Spleen (tissue), 11 donors: ENCODE measurements around the gene ALDH1A3. TPM values are rescaled to one million over a fixed set of nuclear protein-coding genes. Genes with fewer than 3 reads are reported as not detected.

Experiments used
- DNase-seq: peaks from one replicate; pipeline ENCODE4 v3.0.0-alpha.2; 2020
- H3K27ac ChIP-seq, 8 donors: fragments of 200-600 bp; sonication (generic) in 7 of 8; 1 replicate in 4 of 8; 2 replicates in 4 of 8; pipeline versions ENCODE4 v1.5.0 to v1.8.0; 2016 to 2021; ENCODE audit warnings: inconsistent platforms in 4 of 8, mild to moderate bottlenecking in 4 of 8, moderate library complexity in 1 of 8
- H3K27me3 ChIP-seq, 7 donors: fragments of 200-600 bp; sonication (generic) in 6 of 7; replicated peaks in 1 of 7; 1 replicate in 4 of 7; 2 replicates in 3 of 7; pipeline versions ENCODE4 v1.5.0 to v1.8.0; 2016 to 2021; ENCODE audit warnings: inconsistent platforms in 3 of 7, mild to moderate bottlenecking in 1 of 7
- H3K36me3 ChIP-seq, 6 donors: fragments of 200-600 bp; sonication (generic) in 5 of 6; 1 replicate in 4 of 6; 2 replicates in 2 of 6; pipeline versions ENCODE4 v1.5.0 to v1.8.0; 2016 to 2021; ENCODE audit warnings: inconsistent platforms in 2 of 6
- H3K4me1 ChIP-seq, 6 donors: fragments of 200-600 bp; sonication (generic) in 5 of 6; 1 replicate in 3 of 6; 2 replicates in 3 of 6; pipeline versions ENCODE4 v1.5.0 to v1.8.0; 2016 to 2021; ENCODE audit warnings: inconsistent platforms in 3 of 6
- H3K4me3 ChIP-seq, 8 donors: fragments of 200-600 bp; sonication (generic) in 7 of 8; 1 replicate in 4 of 8; 2 replicates in 4 of 8; pipeline versions ENCODE4 v1.5.0 to v1.8.0; 2016 to 2021; ENCODE audit warnings: inconsistent platforms in 4 of 8, mild to moderate bottlenecking in 4 of 8, moderate library complexity in 2 of 8
- H3K9me3 ChIP-seq, 8 donors: fragments of 200-600 bp; sonication (generic) in 7 of 8; 1 replicate in 4 of 8; 2 replicates in 4 of 8; pipeline versions ENCODE4 v1.5.0 to v1.8.0; 2016 to 2021; ENCODE audit warnings: inconsistent platforms in 4 of 8
- POLR2A ChIP-seq, 3 donors: fragments of 450-650 bp; IDR thresholded peaks; one replicate each; pipeline ENCODE4 v1.5.1; 2017; ENCODE audit warnings: antibody characterized with exemption in 3 of 3, mild to moderate bottlenecking in 1 of 3
- POLR2AphosphoS5 ChIP-seq, 3 donors: sonication (generic); formaldehyde crosslinking; IDR thresholded peaks; one replicate each; pipeline ENCODE4 v1.5.1; 2017; ENCODE audit warnings: antibody characterized with exemption in 3 of 3
- WGBS, 5 donors: extraction: QIAGEN DNeasy Blood & Tissue Kit in 3 of 5; methylation state at CpG; one replicate each; pipeline versions ENCODE4 v1.1.5 to v1.1.7; 2013 to 2018; 5-methylcytosine and 5-hydroxymethylcytosine counted together
- intact Hi-C: fragments of 100-400 bp; cut with DNase I; formaldehyde crosslinking; loops from one replicate; pipeline ENCODE4 v1.15.0; 2023; ENCODE audit warnings: low total_unique reads
- polyA plus RNA-seq, 3 donors: library from polyadenylated mRNA; stranded (reverse); fragments of 200-250 nt; gene quantifications; one replicate each; pipeline ENCODE4 v1.2.1, GENCODE V29; 2013
- total RNA-seq, 7 donors: library from RNA; depleted of rRNA in 3 of 7; stranded (reverse); fragments of >200 nt in 3 of 7; fragmentation: NEBNext Ultra II Directional in 4 of 7; extraction: Animal tissue kit (Norgen Biotek cat#: 25700) in 4 of 7; gene quantifications; one replicate each; pipeline versions ENCODE4 v1.1.0 to v1.2.1, GENCODE V29; 2016 to 2021
- TF ChIP-seq, protein P1 (sequence below), 11 experiments: fragments of 200-600 bp in 7 of 11; fragments of 450-650 bp in 4 of 11; sonication (generic) in 4 of 11; IDR thresholded peaks in 8 of 11; conservative IDR thresholded peaks in 3 of 11; 1 replicate in 7 of 11; 2 replicates in 4 of 11; pipeline versions ENCODE4 v1.4.0 to v1.8.0; 2016 to 2021; ENCODE audit warnings: antibody characterized with exemption in 11 of 11, inconsistent platforms in 4 of 11, mild to moderate bottlenecking in 1 of 11
- donor health status: healthy with polysubstance abuse.
- donor health status: DM: no; HTN: no; CAD: no; lungs with moderate emphysema.
- donor health status: DM: no; HTN: no; CAD: no.
- donor health status: Bipolar disorder and iron deficiency.
- donor health status: healthy.
- donor health status: DM: no; HTN: no; CAD: no.
- donor health status: DM: yes; HTN: yes; CAD: no.

ALDH1A3 gene
- total and polyA plus RNA-seq, 10 donors: 0.94 to 22.3 (median 4.6) TPM

DNA sequence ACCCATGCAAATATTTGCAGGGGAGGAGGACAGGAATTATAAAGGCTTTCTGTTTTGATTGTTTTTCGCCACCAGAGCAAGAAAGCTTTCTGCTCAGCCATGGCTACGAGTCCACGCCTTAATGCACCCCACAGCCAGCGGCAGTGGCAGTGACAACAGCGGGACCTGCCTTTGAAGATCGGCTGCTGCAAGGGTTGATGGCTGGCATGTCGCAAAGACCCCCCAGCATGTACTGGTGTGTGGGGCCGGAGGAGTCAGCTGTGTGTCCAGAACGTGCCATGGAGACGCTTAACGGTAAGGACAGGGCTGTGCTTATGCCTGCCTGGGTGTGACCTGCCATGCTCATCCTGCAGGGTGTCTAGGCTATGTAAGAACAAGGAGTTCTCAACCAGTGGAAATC is 44.8 kb downstream of the ALDH1A3 start:
- Histone ChIP-seq H3K4me3 (no peak overlapping the region), H3K4me1 (peaks cover 20 to 87% (median 64%) of the 10 kb centered on the region in 6 donors), H3K27ac (peak overlapping the region in 2 of 8 donors; percentile 87 to 88), H3K27me3 (peaks cover 0 to 10% (median 0%) of the 10 kb centered on the region in 7 donors), H3K9me3 (no peaks in the 10 kb centered on the region), H3K36me3 (peaks cover 0 to 60% (median 8%) of the 10 kb centered on the region in 6 donors)
- TF ChIP-seq POLR2AphosphoS5 (IDR thresholded peaks at IDR 0.05): no peak
- no peak for TF ChIP-seq POLR2A (IDR thresholded peaks at IDR 0.05)
- TF ChIP-seq, protein P1, sequence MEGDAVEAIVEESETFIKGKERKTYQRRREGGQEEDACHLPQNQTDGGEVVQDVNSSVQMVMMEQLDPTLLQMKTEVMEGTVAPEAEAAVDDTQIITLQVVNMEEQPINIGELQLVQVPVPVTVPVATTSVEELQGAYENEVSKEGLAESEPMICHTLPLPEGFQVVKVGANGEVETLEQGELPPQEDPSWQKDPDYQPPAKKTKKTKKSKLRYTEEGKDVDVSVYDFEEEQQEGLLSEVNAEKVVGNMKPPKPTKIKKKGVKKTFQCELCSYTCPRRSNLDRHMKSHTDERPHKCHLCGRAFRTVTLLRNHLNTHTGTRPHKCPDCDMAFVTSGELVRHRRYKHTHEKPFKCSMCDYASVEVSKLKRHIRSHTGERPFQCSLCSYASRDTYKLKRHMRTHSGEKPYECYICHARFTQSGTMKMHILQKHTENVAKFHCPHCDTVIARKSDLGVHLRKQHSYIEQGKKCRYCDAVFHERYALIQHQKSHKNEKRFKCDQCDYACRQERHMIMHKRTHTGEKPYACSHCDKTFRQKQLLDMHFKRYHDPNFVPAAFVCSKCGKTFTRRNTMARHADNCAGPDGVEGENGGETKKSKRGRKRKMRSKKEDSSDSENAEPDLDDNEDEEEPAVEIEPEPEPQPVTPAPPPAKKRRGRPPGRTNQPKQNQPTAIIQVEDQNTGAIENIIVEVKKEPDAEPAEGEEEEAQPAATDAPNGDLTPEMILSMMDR (IDR thresholded peaks at IDR 0.05 in 8 of 11, conservative IDR thresholded peaks at IDR 0.05 in 3 of 11): no peak
- intact Hi-C loops: no loop called here
- WGBS, 5 donors: 87 to 96% (median 92%) methylated on average over 10 to 11 of the region's 11 CpGs
- no peak for DNase-seq

DNA sequence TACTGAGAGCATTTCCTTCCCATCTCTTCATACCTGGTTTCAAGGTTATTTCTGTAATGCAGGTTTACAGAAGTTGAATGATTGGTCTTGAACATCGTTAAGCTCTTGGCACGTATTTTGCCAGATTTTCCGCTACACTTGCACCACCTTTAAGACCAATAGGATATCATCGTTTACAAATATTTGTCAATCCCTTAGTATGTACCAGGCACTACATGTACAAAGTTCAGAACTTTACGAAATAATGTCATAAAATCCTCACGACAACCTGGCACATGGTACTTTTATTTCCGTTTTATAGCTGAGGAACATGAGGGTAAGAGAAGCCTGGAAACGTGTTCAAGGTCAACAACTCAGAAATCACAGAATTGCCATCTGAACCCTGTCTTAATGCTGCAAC is 45.8 kb downstream of the ALDH1A3 start:
- 87 to 90% (median 89%) methylated on average over 8 of the region's 8 CpGs for WGBS, 5 donors
- no peak for TF ChIP-seq POLR2A (IDR thresholded peaks at IDR 0.05)
- no peak for TF ChIP-seq POLR2AphosphoS5 (IDR thresholded peaks at IDR 0.05)
- TF ChIP-seq, protein P1 (IDR thresholded peaks at IDR 0.05 in 8 of 11, conservative IDR thresholded peaks at IDR 0.05 in 3 of 11): no peak
- Histone ChIP-seq H3K36me3 (peaks cover 0 to 71% (median 8%) of the 10 kb centered on the region in 6 donors), H3K27me3 (no peaks in the 10 kb centered on the region), H3K4me1 (peaks cover 20 to 88% (median 65%) of the 10 kb centered on the region in 6 donors), H3K27ac (no peak overlapping the region), H3K4me3 (no peak overlapping the region), H3K9me3 (no peaks in the 10 kb centered on the region)
- DNase-seq: no peak
- intact Hi-C loops: no loop called here

DNA sequence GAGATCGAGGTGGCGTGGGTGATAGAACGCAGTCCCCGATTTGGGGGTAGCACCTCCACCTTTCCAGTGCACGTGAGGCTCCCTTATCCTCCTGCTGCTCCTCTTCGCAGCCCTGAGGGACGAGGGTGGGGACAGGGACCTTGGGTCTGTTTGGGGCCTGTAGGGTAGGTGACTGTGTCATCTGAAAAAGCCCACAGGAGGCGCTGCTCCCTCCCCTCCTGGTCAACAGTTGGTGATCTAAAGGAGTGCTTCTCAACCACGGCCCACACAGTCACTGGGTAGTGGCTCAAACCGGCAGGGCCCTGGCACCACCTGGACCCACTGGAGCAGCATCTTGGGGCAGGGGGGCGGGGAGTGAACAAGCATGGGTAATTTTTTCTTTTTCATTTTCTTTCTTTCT is 46.6 kb downstream of the ALDH1A3 start:
- Histone ChIP-seq H3K9me3 (no peaks in the 10 kb centered on the region), H3K36me3 (peaks cover 0 to 71% (median 8%) of the 10 kb centered on the region in 6 donors), H3K4me1 (peaks cover 15 to 88% (median 61%) of the 10 kb centered on the region in 6 donors), H3K27me3 (no peaks in the 10 kb centered on the region), H3K4me3 (no peak overlapping the region), H3K27ac (peak overlapping the region in 4 of 8 donors; percentile 69 to 84 (median 76))
- WGBS, 5 donors: 71 to 87% (median 84%) methylated on average over 11 of the region's 11 CpGs
- TF ChIP-seq, protein P1 (IDR thresholded peaks at IDR 0.05 in 8 of 11, conservative IDR thresholded peaks at IDR 0.05 in 3 of 11): peak in 1 of 11 experiments; percentile 21
- no peak for TF ChIP-seq POLR2A (IDR thresholded peaks at IDR 0.05)
- no peak for DNase-seq
- intact Hi-C loops: no loop called here

DNA sequence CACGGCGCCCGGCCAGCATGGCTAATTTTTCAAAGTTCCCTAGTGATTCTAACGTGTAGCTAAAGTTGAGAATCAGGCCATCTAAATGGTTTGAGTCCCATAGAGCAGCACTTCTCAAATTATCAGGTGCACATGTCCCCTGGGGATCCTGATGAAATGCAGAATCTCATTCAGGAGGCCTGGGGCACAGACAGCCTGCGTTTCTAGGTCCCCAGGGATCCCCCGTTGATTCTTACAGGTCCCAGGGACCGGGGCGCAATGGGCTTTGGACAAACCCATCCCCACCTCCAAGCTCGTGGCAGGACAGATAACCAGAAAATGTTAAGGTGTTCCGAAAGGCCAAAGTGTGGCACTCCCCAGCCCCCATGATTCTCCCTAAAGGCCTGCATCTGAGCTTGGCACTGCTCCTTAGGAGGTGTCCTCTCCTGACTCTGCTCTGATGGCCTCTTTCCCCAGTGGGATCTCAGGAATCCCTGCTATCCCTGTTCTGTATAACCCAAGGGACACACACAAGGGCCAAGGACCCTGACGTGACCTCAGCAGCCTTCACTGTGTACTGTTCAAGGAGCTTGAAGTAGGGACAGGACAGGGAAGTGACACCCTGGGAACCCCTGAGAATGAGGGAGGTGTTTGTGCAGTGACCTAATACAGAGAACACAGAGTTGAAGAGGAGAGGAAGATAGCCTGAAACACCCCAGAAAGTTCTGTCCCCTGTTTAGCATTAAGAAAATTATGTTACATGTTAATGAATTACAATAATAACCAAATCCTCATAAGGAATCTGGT is 47.5 kb downstream of the ALDH1A3 start:
- peak overlapping the region in 4 of 8 donors; percentile 69 to 84 (median 76) for H3K27ac ChIP-seq
- intact Hi-C loops: no loop called here
- H3K36me3 ChIP-seq: peaks cover 0 to 71% (median 8%) of the 10 kb centered on the region in 6 donors
- no peaks in the 10 kb centered on the region for H3K27me3 ChIP-seq
- WGBS, 5 donors: 69 to 83% (median 72%) methylated on average over 8 to 11 of the region's 11 CpGs
- H3K4me1 ChIP-seq: peaks cover 10 to 88% (median 59%) of the 10 kb centered on the region in 6 donors
- TF ChIP-seq POLR2AphosphoS5 (IDR thresholded peaks at IDR 0.05): peak in 2 of 3 donors; percentile 25 to 67
- TF ChIP-seq POLR2A (IDR thresholded peaks at IDR 0.05): no peak
- H3K4me3 ChIP-seq: no peak overlapping the region
- H3K9me3 ChIP-seq: no peaks in the 10 kb centered on the region
- no peak for DNase-seq
